ENCODE data around the gene VAV2. TPM values are rescaled to one million over a fixed set of nuclear protein-coding genes. Genes with fewer than 3 reads are reported as not detected.

Gene VAV2
- total and polyA plus RNA-seq, 2 of the 4 experiments (the other 2 are of a cell fraction) = 10.8 to 13.4 TPM

DNA sequence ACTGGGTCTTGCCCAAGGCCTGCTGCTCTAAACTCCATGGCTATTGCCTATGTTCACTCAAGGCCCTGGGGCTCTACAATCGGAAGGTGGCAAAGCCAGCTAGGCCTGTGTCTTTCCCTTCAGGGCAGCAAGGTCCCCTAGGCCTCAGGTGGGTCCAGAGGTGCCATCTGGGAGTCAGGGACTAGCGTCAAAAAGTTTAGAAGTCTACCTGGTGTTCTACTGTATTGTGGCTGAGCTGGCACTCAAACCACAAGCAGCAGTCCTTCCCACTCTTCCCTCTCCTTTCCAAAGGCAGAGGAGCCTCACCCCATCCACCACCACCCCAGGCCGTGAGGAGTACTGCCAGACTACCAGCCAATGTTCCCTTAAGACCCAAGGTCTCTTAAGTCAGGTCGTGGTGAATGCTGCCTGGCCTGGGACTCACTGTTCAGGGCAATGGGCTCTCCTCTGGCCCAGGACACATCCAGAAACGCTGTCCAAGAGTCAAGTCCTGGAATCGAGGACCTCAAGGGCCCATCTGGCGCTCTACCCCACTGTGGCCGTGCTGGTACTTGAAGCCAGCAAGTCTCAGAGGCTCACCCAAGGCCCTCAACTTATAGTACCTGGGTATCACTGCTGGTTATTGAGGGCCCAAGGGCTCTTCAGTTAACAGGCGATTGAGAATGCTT lies 241.0 kb downstream of the VAV2 start:
- no peak overlapping the region for H2BK20ac ChIP-seq (ENCODE audit: low read depth, low read length)
- H3K79me1 ChIP-seq (ENCODE audit: low read depth in 1 of 2, low read length in 2 of 2) = no peaks in the 10 kb centered on the region
- POLR2A ChIA-PET (ENCODE audit: unreplicated experiment) = no interaction called here
- no peak overlapping the region for H3K9ac ChIP-seq (ENCODE audit: low read depth, low read length)
- CTCF ChIA-PET = no interaction called here
- H2AK9ac ChIP-seq (replicated peaks; ENCODE audit: low read depth, low read length, poor library complexity) = no peak overlapping the region
- no peaks in the 10 kb centered on the region for H3K9me3 ChIP-seq (ENCODE audit: control insufficient read depth, insufficient read depth, low read length)
- no peak overlapping the region for H3K18ac ChIP-seq (ENCODE audit: low read depth, low read length)
- no peak overlapping the region for H2AFZ ChIP-seq (replicated peaks; ENCODE audit: low read length, poor library complexity)
- ATAC-seq (ENCODE audit: low read depth) (no peak), DNase-seq (no peak)
- H4K8ac ChIP-seq (ENCODE audit: low read depth in 2 of 2, low read length in 2 of 2) = no peak overlapping the region
- no peak overlapping the region for H3K4ac ChIP-seq (ENCODE audit: low read depth, low read length)
- in situ Hi-C loops (cut with MboI; ENCODE audit: low sequenced_read_pairs) (no loop called here), dilution Hi-C loops (cut with HindIII; ENCODE audit: low sequenced_read_pairs, unreplicated experiment) (no loop called here), intact Hi-C loops (cut with micrococcal nuclease) (no loop called here)
- H4K20me1 ChIP-seq (ENCODE audit: insufficient read depth, low read length) = no peaks in the 10 kb centered on the region
- H3K4me2 ChIP-seq (ENCODE audit: low read depth, low read length) = no peak overlapping the region
- H3K27ac ChIP-seq (ENCODE audit: insufficient read depth, low read length) = no peak overlapping the region
- no peak overlapping the region for H2AK5ac ChIP-seq (ENCODE audit: low read depth, low read length)
- H3K36me3 ChIP-seq (ENCODE audit: control insufficient read depth, insufficient read depth, low read length) = no peaks in the 10 kb centered on the region
- no peak overlapping the region for H3K14ac ChIP-seq (replicated peaks; ENCODE audit: low read depth, low read length)
- H3K9me1 ChIP-seq (ENCODE audit: insufficient read depth, low read length) = no peaks in the 10 kb centered on the region
- H3K56ac ChIP-seq (ENCODE audit: extremely low read depth, insufficient read depth, low read length) = no peak overlapping the region
- H3K4me3 ChIP-seq (ENCODE audit: insufficient read depth, low read depth, low read length) = no peak overlapping the region
- no peak overlapping the region for H3K23ac ChIP-seq (ENCODE audit: low read depth, low read length)
- no peak overlapping the region for H2BK120ac ChIP-seq (ENCODE audit: low read depth, low read length)
- BruUV-seq (replicated peaks) = no TSS peak
- no peaks in the 10 kb centered on the region for H3K4me1 ChIP-seq (ENCODE audit: control insufficient read depth, insufficient read depth, low read length)
- TF ChIP-seq CHD1 (IDR thresholded peaks at IDR 0.05; ENCODE audit: low read depth, low read length) = no peak
- no peak overlapping the region for H2BK15ac ChIP-seq (ENCODE audit: low read depth, low read length)
- WGBS, 2 experiments (ENCODE audit: extremely low coverage in 2 of 2, insufficient read length in 1 of 2) = 57% methylated on average over 1 of the region's 9 CpGs; no CpG with 5 or more reads in 1 of the 2 experiments
- no peak overlapping the region for H2BK5ac ChIP-seq (ENCODE audit: low read depth, low read length, poor library complexity, severe bottlenecking)
- H3K27me3 ChIP-seq (ENCODE audit: control insufficient read depth, insufficient read depth, low read length) = peaks cover 4% of the 10 kb centered on the region
- H4K5ac ChIP-seq (ENCODE audit: low read depth, low read length) = no peak overlapping the region
- H4K91ac ChIP-seq (ENCODE audit: insufficient read depth, low read depth, low read length) = no peak overlapping the region
